ENCODE measurements around the gene UNC5B. TPM values are rescaled to one million over a fixed set of nuclear protein-coding genes. Genes with fewer than 3 reads are reported as not detected.

Gene UNC5B
- polyA plus RNA-seq, 3 donors = 0.04 to 0.72 TPM; not detected in 1

DNA sequence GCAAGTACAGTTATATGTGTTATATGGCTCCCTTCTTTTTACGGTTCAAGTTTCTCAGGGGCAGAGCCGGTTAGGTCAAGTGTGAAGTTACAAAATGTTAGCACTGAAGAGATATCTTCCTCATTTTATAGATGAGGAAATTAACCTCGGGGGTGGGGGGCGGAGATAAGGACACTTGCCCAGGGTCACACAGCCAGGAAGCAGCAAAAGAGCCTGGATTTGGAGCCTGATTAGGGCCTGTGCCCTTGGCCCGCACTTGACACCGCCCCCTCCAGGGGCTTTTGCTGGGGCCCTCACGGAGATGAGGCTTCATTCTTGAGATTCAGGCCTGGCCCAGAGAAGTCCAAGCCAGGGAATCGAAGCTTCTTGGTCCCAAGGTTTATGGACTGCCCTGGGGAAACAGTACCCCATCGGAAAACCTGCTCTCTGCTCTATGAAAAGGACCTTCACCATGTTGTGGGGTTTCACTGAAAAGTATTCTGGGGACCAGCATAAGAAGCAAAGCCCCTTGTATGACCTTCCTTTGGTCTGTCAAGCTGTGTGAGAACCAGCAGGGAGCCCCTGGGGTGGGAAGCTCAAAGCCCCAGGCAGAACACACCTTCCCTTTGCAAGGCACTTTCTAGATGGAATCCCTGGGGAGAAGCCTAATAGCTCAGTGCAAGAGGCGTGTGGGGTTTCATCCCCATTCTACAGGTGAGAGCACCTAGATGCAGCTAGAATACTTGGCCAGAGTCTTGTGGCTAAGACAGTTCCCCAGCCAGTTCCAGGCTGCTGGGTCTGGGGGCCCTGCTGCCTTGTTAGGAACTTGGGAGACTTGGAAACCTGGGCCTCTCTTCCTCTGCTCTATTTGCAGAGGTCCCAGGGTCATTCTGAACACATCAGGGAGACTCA is 21.9 kb downstream of the UNC5B start:
- DNase-seq = peak; percentile 50 to 73 (median 55)
- Histone ChIP-seq H3K27me3 (ENCODE audit: control insufficient read depth in 2 of 2, insufficient read depth in 2 of 2, low read length in 2 of 2) (no peaks in the 10 kb centered on the region), H3K9ac (ENCODE audit: insufficient read depth, low read length, poor library complexity, severe bottlenecking) (no peak overlapping the region), H3K4me3 (replicated peaks in 1 of 3; ENCODE audit: low read depth in 2 of 3, low read length in 3 of 3) (peak overlapping the region in 1 of 3 experiments; percentile 18), H3K36me3 (replicated peaks in 1 of 2; ENCODE audit: control insufficient read depth in 1 of 2, insufficient read depth in 2 of 2, low read length in 2 of 2) (no peaks in the 10 kb centered on the region), H3K79me2 (ENCODE audit: insufficient read depth, low read length) (no peaks in the 10 kb centered on the region), H2AFZ (ENCODE audit: insufficient read depth, low read depth, low read length, poor library complexity, severe bottlenecking) (peak overlapping the region; percentile 70), H4K20me1 (ENCODE audit: insufficient read depth, low read length) (no peaks in the 10 kb centered on the region), H3K27ac (ENCODE audit: low read depth in 1 of 2, low read length in 2 of 2) (peak overlapping the region in 1 of 2 donors; percentile 24), H3K4me2 (replicated peaks; ENCODE audit: extremely low read depth, low read length, poor library complexity, severe bottlenecking) (peak overlapping the region; percentile 6), H3K9me3 (replicated peaks in 1 of 2; ENCODE audit: control insufficient read depth in 1 of 2, insufficient read depth in 1 of 2, low read length in 2 of 2) (no peaks in the 10 kb centered on the region), H3K4me1 (ENCODE audit: control insufficient read depth in 1 of 2, insufficient read depth in 2 of 2, low read length in 2 of 2) (peaks cover 28 to 45% of the 10 kb centered on the region in 2 donors)
- Mint-ChIP-seq H3K27me3 (ENCODE audit: low read depth in 3 of 3) (peaks cover 2 to 9% (median 4%) of the 10 kb centered on the region in 3 donors), H3K36me3 (no peaks in the 10 kb centered on the region), H3K9me3 (peaks cover 0 to 4% (median 0%) of the 10 kb centered on the region in 7 donors), H3K4me1 (peaks cover 27% of the 10 kb centered on the region), H3K27ac (peak overlapping the region; percentile 24 to 82 (median 66)), H3K4me3 (peak overlapping the region in 1 of 2 donors; percentile 46)
- intact Hi-C loops (cut with micrococcal nuclease) = no loop called here
- TF ChIP-seq, protein P1, sequence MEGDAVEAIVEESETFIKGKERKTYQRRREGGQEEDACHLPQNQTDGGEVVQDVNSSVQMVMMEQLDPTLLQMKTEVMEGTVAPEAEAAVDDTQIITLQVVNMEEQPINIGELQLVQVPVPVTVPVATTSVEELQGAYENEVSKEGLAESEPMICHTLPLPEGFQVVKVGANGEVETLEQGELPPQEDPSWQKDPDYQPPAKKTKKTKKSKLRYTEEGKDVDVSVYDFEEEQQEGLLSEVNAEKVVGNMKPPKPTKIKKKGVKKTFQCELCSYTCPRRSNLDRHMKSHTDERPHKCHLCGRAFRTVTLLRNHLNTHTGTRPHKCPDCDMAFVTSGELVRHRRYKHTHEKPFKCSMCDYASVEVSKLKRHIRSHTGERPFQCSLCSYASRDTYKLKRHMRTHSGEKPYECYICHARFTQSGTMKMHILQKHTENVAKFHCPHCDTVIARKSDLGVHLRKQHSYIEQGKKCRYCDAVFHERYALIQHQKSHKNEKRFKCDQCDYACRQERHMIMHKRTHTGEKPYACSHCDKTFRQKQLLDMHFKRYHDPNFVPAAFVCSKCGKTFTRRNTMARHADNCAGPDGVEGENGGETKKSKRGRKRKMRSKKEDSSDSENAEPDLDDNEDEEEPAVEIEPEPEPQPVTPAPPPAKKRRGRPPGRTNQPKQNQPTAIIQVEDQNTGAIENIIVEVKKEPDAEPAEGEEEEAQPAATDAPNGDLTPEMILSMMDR (IDR thresholded peaks at IDR 0.05) = no peak
- WGBS (ENCODE audit: insufficient coverage) = 48% methylated on average over 8 of the region's 10 CpGs

GRCh38 chr10:71234970-71235685 is 22.8 kb downstream of the UNC5B start:
- WGBS (ENCODE audit: insufficient coverage) = 29% methylated on average over 12 of the region's 16 CpGs
- H3K4me3 Mint-ChIP-seq = peak overlapping the region in 1 of 2 donors; percentile 81

More at GRCh38 chr10:71234970-71235685, 22.8 kb downstream of the UNC5B start:
- Mint-ChIP-seq H3K27ac (peak overlapping the region in 4 of 7 donors; percentile 33 to 60 (median 56)), H3K4me1 (peaks cover 28% of the 10 kb centered on the region), H3K27me3 (ENCODE audit: low read depth in 3 of 3) (peaks cover 2 to 7% (median 4%) of the 10 kb centered on the region in 3 donors), H3K36me3 (no peaks in the 10 kb centered on the region), H3K9me3 (peaks cover 0 to 4% (median 0%) of the 10 kb centered on the region in 7 donors)
- Histone ChIP-seq H3K79me2 (ENCODE audit: insufficient read depth, low read length) (no peaks in the 10 kb centered on the region), H3K9me3 (replicated peaks in 1 of 2; ENCODE audit: control insufficient read depth in 1 of 2, insufficient read depth in 1 of 2, low read length in 2 of 2) (no peaks in the 10 kb centered on the region), H3K4me3 (replicated peaks in 1 of 3; ENCODE audit: low read depth in 2 of 3, low read length in 3 of 3) (peak overlapping the region in 1 of 3 experiments; percentile 41), H3K9ac (ENCODE audit: insufficient read depth, low read length, poor library complexity, severe bottlenecking) (peak overlapping the region; percentile 10), H2AFZ (ENCODE audit: insufficient read depth, low read depth, low read length, poor library complexity, severe bottlenecking) (peak overlapping the region; percentile 70), H4K20me1 (ENCODE audit: insufficient read depth, low read length) (no peaks in the 10 kb centered on the region), H3K27ac (ENCODE audit: low read depth in 1 of 2, low read length in 2 of 2) (peak overlapping the region in 1 of 2 donors; percentile 17), H3K4me1 (ENCODE audit: control insufficient read depth in 1 of 2, insufficient read depth in 2 of 2, low read length in 2 of 2) (peaks cover 28 to 46% of the 10 kb centered on the region in 2 donors), H3K27me3 (ENCODE audit: control insufficient read depth in 2 of 2, insufficient read depth in 2 of 2, low read length in 2 of 2) (no peaks in the 10 kb centered on the region), H3K4me2 (replicated peaks; ENCODE audit: extremely low read depth, low read length, poor library complexity, severe bottlenecking) (peak overlapping the region; percentile 44), H3K36me3 (replicated peaks in 1 of 2; ENCODE audit: control insufficient read depth in 1 of 2, insufficient read depth in 2 of 2, low read length in 2 of 2) (no peaks in the 10 kb centered on the region)
- intact Hi-C loops (cut with micrococcal nuclease) = no loop called here
- DNase-seq = peak in 1 of 3 donors; percentile 56
- TF ChIP-seq, protein P1 (IDR thresholded peaks at IDR 0.05) = no peak

All from CD14-positive monocyte (primary cell).